ENCODE measurements around the gene PCGF3.

GRCh38 chr4:677431-678293, 28.0 kb upstream of the PCGF3 start:
- TF ChIP-seq EZH2 (IDR thresholded peaks at IDR 0.05; ENCODE audit: low read length, unreplicated experiment) (no peak), CTCF (conservative IDR thresholded peaks at IDR 0.05; ENCODE audit: low read depth, low read length) (no peak), EZH2phosphoT487 (IDR thresholded peaks at IDR 0.05; ENCODE audit: borderline replicate concordance, low read length) (no peak)
